ENCODE measurements around the gene SPANXD.
"Not testable (repeated sequence)": the region's sequence is repeated elsewhere in the genome, so short reads cannot be mapped to it uniquely, and the experiment has no call there.

The SPANXD gene, protein sequence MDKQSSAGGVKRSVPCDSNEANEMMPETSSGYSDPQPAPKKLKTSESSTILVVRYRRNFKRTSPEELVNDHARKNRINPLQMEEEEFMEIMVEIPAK

DNA sequence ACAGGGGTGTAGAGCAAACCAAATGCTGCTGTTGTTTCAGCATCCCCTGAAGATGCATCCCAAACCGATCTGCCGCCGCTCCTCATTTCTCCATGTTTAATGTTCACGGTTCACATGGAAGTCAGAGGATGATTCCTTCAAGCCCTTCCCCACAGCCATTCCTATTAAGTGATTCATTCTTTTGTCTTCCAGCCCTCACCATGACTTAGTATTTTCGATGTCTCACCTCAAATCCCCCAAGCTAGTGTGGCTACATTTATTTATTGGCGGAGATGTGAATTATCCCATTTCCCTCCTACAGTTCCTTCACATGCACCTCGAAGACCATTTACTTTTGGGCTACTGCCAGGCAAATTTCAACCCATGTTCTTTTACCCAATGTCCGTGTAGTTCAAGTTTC, at the start of gene SPANXD:
Gene SPANXD (minus strand): TSS at position 101 of the 400 bp plus-strand sequence. CDS start 334 bp downstream, outside the sequence.
- H3K4me3 ChIP-seq, H3K27ac ChIP-seq: not testable (repeated sequence)

DNA sequence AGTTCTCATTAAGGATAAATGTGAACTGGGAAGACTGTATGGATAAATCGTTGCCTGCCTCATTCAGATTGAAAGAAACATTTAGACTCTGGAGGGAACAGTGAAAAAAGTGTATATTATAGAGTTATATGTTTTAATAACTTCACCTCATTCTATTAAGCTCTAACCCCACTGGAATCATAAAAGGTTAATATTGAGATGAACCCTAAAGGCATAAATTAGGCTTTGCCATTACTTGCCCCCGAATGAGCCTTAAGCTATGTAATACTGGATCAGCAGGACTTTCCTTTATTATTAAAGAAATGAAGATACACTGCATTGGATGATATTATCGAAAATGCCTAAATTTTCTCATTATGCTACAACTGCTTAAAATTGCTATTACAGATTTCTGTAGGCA, 44.1 kb upstream of the SPANXD start:
- Histone ChIP-seq H3K4me3 (no peak overlapping the region), H3K27ac (no peak overlapping the region)

DNA sequence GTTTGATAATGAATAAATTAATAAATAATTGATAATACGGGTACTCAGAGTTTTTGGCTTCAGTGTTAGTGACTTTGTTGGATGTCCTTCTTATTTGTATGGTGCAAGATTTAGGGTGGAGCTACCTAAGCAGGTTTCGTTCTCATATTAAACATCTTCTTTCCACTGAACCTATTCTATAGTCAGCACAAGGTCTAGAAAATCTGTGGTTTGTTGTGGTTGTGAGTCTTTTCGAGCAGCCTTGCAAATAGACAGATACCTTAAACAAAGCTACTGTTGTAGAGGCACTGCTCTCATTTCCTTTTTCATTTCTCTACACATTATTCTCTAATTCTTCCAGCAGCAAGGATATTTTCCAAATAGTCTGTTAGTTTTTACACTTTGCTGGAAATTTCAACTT, 38.1 kb upstream of the SPANXD start:
- H3K4me3 ChIP-seq: no peak overlapping the region
- no peak overlapping the region for H3K27ac ChIP-seq

DNA sequence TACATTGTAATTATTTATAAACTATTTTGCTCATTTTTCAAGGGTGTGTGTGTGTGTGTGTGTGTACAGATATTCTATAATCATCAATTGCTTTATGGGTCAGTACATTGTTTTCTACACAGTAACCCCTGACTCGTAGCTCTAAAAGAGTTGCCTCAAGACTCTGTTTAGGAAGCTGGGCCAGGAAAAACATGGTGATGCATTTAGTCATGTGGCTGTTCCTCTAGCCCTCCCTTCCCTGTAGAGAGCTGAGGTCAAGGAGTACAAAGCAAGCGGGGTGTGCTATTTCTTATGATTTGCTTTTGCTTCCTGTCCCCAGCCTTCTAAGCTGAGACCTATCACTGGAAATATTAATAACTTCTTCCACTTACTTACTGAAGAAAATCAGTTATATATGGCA, 34.8 kb upstream of the SPANXD start:
- Histone ChIP-seq H3K27ac (no peak overlapping the region), H3K4me3 (no peak overlapping the region)

DNA sequence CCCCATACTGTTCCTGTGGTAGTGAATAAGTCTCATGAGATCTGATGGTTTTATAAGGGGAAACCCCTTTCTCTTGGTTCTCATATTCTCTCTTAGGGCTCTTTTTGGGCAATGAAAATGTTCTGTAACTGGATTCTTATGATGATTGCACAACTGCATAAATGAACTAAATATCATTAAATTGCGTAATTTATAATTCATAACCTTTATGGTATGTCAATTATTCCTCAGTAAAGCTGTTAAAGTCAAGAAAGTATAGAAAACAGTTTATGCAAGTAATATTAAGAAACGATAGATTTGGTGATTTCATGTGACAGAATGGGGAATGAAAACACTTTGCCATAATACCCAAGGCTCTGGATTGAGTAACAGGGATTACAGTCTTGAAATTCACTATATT, 33.5 kb upstream of the SPANXD start:
- H3K4me3 ChIP-seq: no peak overlapping the region

GRCh38 chrX:141724186-141724585, 25.6 kb upstream of the SPANXD start:
- Histone ChIP-seq H3K27ac (no peak overlapping the region), H3K4me3 (no peak overlapping the region)

More for the DNA sequence above, 33.5 kb upstream of the SPANXD start:
- no peak overlapping the region for H3K27ac ChIP-seq

- no peak overlapping the region for H3K4me3 ChIP-seq
- no peak overlapping the region for H3K27ac ChIP-seq
Measured at GRCh38 chrX:141714680-141715079, 16.1 kb upstream of the SPANXD start.

- Histone ChIP-seq H3K27ac (no peak overlapping the region), H3K4me3 (no peak overlapping the region)
Measured at GRCh38 chrX:141701072-141701471, 2.5 kb upstream of the SPANXD start.

DNA sequence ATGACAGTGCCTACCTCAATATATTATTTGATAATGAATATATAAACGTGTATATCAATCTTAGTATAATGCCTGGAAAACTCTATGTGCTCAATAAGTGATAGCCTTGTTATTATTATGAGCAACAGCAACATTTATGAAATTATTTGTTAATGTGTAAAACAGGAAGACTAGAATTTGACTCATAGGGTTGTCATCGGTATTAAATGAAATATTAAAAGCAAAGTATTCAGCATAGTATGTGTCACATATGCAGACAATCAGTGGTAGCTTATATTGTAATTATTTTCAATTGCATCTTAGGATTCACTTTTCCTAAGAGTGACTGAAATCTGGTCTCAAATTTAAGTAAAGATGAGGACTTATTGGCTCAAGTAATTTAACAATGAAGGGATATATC, 24.6 kb downstream of the SPANXD start:
- H3K27ac ChIP-seq: no peak overlapping the region

GRCh38 chrX:141669689-141670088, 28.9 kb downstream of the SPANXD start:
- no peak overlapping the region for H3K27ac ChIP-seq
- H3K4me3 ChIP-seq: no peak overlapping the region

More for the DNA sequence above, 24.6 kb downstream of the SPANXD start:
- H3K4me3 ChIP-seq: no peak overlapping the region

DNA sequence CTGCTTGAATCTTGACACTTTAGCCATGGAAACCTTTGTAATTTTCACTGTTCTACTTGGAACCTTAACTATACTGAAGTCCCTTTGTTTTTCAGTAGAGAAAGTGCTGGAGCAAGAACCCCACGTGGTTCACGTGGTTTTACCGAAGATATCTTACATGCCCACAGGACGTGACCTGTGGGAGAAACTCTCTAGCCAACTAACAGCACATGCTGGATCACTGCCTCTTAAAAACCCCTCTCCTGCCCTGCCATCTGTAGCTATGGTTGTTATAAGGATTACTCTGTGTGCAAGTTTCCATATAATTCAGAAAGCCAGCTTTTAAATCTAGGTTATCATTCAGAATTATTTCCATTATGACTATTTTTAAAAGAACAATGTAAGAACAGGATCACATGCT, 30.2 kb downstream of the SPANXD start:
- H3K27ac ChIP-seq: no peak overlapping the region
- H3K4me3 ChIP-seq: no peak overlapping the region

DNA sequence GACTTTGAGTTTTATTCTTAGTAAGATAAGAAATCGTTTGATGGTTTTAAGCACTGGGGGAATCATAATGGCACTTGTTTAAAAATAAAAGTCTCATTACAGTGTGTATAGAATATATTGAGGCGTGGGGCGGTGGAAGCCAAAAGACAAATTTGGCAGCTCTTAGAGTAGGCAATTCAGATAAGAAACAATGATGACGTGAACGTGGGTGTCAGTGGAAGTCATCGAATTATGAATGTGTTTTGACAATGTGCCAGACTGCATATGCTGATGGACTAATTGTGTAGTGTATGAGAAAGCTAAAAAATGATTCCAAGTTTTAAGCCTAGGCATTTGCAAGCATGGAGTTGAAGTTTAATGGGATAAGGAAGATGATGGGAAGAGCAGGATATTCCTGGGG, 35.8 kb downstream of the SPANXD start:
- no peak overlapping the region for H3K4me3 ChIP-seq

GRCh38 chrX:141652286-141652685, 46.3 kb downstream of the SPANXD start:
- H3K27ac ChIP-seq: no peak overlapping the region
- no peak overlapping the region for H3K4me3 ChIP-seq

More for the DNA sequence above, 35.8 kb downstream of the SPANXD start:
- no peak overlapping the region for H3K27ac ChIP-seq

All from skin epidermis (tissue), 12 donors.